ENCODE data around the gene NDE1. TPM values are rescaled to one million over a fixed set of nuclear protein-coding genes. Genes with fewer than 3 reads are reported as not detected.

The NDE1 gene
- polyA plus RNA-seq, 1 donor (not counting 4 experiments of a cell fraction or from before 2014, with no cell fraction given) = 37.8 TPM

DNA sequence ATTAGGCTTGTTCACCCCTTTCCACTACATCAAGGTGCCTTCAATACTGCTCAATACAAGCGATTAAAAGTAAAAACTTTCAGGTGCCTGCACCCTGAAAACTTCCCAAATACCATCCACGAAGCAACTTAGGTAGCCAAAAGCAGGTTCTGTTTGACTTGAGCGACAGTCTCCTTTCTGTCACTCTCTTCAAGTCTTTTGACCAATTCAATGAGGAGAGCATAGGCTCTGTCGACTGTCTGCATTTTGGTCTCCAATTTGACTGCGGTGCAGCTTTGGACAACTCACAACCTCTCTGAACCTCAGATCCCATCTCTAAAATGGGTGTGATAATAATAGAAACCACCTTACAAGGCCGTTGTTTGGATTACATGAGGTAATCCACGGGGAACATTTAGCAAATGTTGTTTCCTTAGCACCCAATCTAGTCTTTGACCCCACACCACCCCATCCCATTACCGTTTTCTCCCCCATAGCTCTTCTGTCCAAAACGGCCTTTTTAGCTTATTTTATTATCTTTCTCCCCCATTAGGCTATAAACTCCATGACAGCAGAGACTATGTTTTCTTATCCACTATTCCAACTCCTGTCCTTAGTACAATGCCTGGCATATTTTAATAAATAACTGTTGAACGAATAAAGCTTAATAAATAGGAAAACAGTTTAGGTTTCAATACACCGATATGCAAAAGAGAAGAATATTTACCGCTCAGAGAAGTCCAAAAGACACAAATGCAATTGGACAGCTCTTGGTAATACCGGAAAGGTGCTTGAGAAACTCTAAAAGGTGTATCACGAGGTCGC is 8.1 kb upstream of the NDE1 start:
- Histone ChIP-seq H3K27me3 (ENCODE audit: control insufficient read depth, extremely low read depth, insufficient read depth, low read length) (no peaks in the 10 kb centered on the region), H3K36me3 (ENCODE audit: control insufficient read depth in 2 of 2, extremely low read depth in 1 of 2, insufficient read depth in 2 of 2, low read length in 2 of 2) (peaks cover 5 to 9% of the 10 kb centered on the region in 2 experiments), H4K20me1 (ENCODE audit: control insufficient read depth, extremely low read depth, insufficient read depth, low read length) (no peaks in the 10 kb centered on the region), H3K9me1 (ENCODE audit: control insufficient read depth, extremely low read depth, insufficient read depth, low read length) (no peaks in the 10 kb centered on the region), H3K4me1 (ENCODE audit: control insufficient read depth, extremely low read depth, insufficient read depth, low read length) (peaks cover 31% of the 10 kb centered on the region), H3K4me3 (ENCODE audit: control insufficient read depth in 2 of 3, extremely low read depth in 1 of 3, insufficient read depth in 2 of 3, low read depth in 1 of 3, low read length in 3 of 3) (peak overlapping the region; percentile 94 to 97 (median 95)), H3K27ac (ENCODE audit: control insufficient read depth, insufficient read depth, low read length) (peak overlapping the region; percentile 89), H3K4me2 (ENCODE audit: control insufficient read depth, extremely low read depth, insufficient read depth, low read depth, low read length) (peak overlapping the region; percentile 95), H3K9me3 (ENCODE audit: control insufficient read depth, low read depth, low read length) (no peaks in the 10 kb centered on the region), H2AFZ (ENCODE audit: control insufficient read depth, low read length) (peak overlapping the region; percentile 90), H3K9ac (ENCODE audit: control insufficient read depth, extremely low read depth, insufficient read depth, low read length) (peak overlapping the region; percentile 97), H3K79me2 (ENCODE audit: control insufficient read depth, insufficient read depth, low read length) (peaks cover 24% of the 10 kb centered on the region)
- dilution Hi-C loops (cut with MboI; ENCODE audit: extremely low pct_ligation_motif_present, low sequenced_read_pairs) = no loop called here
- TF ChIP-seq, protein P1, sequence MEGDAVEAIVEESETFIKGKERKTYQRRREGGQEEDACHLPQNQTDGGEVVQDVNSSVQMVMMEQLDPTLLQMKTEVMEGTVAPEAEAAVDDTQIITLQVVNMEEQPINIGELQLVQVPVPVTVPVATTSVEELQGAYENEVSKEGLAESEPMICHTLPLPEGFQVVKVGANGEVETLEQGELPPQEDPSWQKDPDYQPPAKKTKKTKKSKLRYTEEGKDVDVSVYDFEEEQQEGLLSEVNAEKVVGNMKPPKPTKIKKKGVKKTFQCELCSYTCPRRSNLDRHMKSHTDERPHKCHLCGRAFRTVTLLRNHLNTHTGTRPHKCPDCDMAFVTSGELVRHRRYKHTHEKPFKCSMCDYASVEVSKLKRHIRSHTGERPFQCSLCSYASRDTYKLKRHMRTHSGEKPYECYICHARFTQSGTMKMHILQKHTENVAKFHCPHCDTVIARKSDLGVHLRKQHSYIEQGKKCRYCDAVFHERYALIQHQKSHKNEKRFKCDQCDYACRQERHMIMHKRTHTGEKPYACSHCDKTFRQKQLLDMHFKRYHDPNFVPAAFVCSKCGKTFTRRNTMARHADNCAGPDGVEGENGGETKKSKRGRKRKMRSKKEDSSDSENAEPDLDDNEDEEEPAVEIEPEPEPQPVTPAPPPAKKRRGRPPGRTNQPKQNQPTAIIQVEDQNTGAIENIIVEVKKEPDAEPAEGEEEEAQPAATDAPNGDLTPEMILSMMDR (optimal IDR thresholded peaks at IDR 0.05 in 1 of 3, IDR thresholded peaks at IDR 0.05 in 1 of 3, conservative IDR thresholded peaks at IDR 0.05 in 1 of 3; ENCODE audit: extremely low read depth in 1 of 3, insufficient read depth in 2 of 3, low read length in 3 of 3) = no peak
- no peak for TF ChIP-seq EZH2 (IDR thresholded peaks at IDR 0.05; ENCODE audit: low read length)
- peak; percentile 44 for FAIRE-seq
- DNase-seq (ENCODE audit: low read depth, low spot score) = no peak

GRCh38 chr16:15642557-15643047 is 7.4 kb upstream of the NDE1 start:
- no peaks in the 10 kb centered on the region for H4K20me1 ChIP-seq (ENCODE audit: control insufficient read depth, extremely low read depth, insufficient read depth, low read length)
- H3K27me3 ChIP-seq (ENCODE audit: control insufficient read depth, extremely low read depth, insufficient read depth, low read length) = no peaks in the 10 kb centered on the region
- H3K79me2 ChIP-seq (ENCODE audit: control insufficient read depth, insufficient read depth, low read length) = peaks cover 24% of the 10 kb centered on the region
- H3K9me1 ChIP-seq (ENCODE audit: control insufficient read depth, extremely low read depth, insufficient read depth, low read length) = no peaks in the 10 kb centered on the region
- peak overlapping the region; percentile 90 for H2AFZ ChIP-seq (ENCODE audit: control insufficient read depth, low read length)
- TF ChIP-seq, protein P1 (optimal IDR thresholded peaks at IDR 0.05 in 1 of 3, IDR thresholded peaks at IDR 0.05 in 1 of 3, conservative IDR thresholded peaks at IDR 0.05 in 1 of 3; ENCODE audit: extremely low read depth in 1 of 3, insufficient read depth in 2 of 3, low read length in 3 of 3) = peak; percentile 21 to 45 (median 26)
- no peak for TF ChIP-seq EZH2 (IDR thresholded peaks at IDR 0.05; ENCODE audit: low read length)
- FAIRE-seq = no peak
- DNase-seq (ENCODE audit: low read depth, low spot score) = peak; percentile 26
- H3K27ac ChIP-seq (ENCODE audit: control insufficient read depth, insufficient read depth, low read length) = peak overlapping the region; percentile 89
- peak overlapping the region; percentile 94 to 97 (median 95) for H3K4me3 ChIP-seq (ENCODE audit: control insufficient read depth in 2 of 3, extremely low read depth in 1 of 3, insufficient read depth in 2 of 3, low read depth in 1 of 3, low read length in 3 of 3)
- peaks cover 2 to 5% of the 10 kb centered on the region in 2 experiments for H3K36me3 ChIP-seq (ENCODE audit: control insufficient read depth in 2 of 2, extremely low read depth in 1 of 2, insufficient read depth in 2 of 2, low read length in 2 of 2)
- no peaks in the 10 kb centered on the region for H3K9me3 ChIP-seq (ENCODE audit: control insufficient read depth, low read depth, low read length)
- peaks cover 37% of the 10 kb centered on the region for H3K4me1 ChIP-seq (ENCODE audit: control insufficient read depth, extremely low read depth, insufficient read depth, low read length)
- dilution Hi-C loops (cut with MboI; ENCODE audit: extremely low pct_ligation_motif_present, low sequenced_read_pairs) = no loop called here
- H3K4me2 ChIP-seq (ENCODE audit: control insufficient read depth, extremely low read depth, insufficient read depth, low read depth, low read length) = peak overlapping the region; percentile 95
- peak overlapping the region; percentile 97 for H3K9ac ChIP-seq (ENCODE audit: control insufficient read depth, extremely low read depth, insufficient read depth, low read length)

Data from keratinocyte (primary cell).